Uterus (tissue), 2 donors: Measurements from ENCODE around the gene PTPRE.

Experiments
- POLR2A ChIP-seq, 2 donors: fragments of 450-650 bp; IDR thresholded peaks; one replicate each; pipeline ENCODE4 v1.6.1; 2016; ENCODE audit warnings: antibody characterized with exemption in 2 of 2, mild to moderate bottlenecking in 1 of 2, moderate library complexity in 1 of 2
- TF ChIP-seq, protein P1 (sequence below), 4 experiments: fragments of 200-600 bp in 2 of 4; fragments of 450-650 bp in 2 of 4; sonication (generic) in 2 of 4; IDR thresholded peaks; one replicate each; pipeline ENCODE4 v1.5.1; 2016 to 2019; ENCODE audit warnings: antibody characterized with exemption in 4 of 4, mild to moderate bottlenecking in 2 of 4, moderate library complexity in 1 of 4

GRCh38 chr10:128059982-128060293 is 153.0 kb downstream of the PTPRE start:
- TF ChIP-seq, protein P1, sequence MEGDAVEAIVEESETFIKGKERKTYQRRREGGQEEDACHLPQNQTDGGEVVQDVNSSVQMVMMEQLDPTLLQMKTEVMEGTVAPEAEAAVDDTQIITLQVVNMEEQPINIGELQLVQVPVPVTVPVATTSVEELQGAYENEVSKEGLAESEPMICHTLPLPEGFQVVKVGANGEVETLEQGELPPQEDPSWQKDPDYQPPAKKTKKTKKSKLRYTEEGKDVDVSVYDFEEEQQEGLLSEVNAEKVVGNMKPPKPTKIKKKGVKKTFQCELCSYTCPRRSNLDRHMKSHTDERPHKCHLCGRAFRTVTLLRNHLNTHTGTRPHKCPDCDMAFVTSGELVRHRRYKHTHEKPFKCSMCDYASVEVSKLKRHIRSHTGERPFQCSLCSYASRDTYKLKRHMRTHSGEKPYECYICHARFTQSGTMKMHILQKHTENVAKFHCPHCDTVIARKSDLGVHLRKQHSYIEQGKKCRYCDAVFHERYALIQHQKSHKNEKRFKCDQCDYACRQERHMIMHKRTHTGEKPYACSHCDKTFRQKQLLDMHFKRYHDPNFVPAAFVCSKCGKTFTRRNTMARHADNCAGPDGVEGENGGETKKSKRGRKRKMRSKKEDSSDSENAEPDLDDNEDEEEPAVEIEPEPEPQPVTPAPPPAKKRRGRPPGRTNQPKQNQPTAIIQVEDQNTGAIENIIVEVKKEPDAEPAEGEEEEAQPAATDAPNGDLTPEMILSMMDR (IDR thresholded peaks at IDR 0.05): no peak
- TF ChIP-seq POLR2A (IDR thresholded peaks at IDR 0.05): no peak
